HepG2 (cell line): ENCODE measurements around the gene CWF19L2. TPM values are rescaled to one million over a fixed set of nuclear protein-coding genes. Genes with fewer than 3 reads are reported as not detected.

ENCODE experiments used
- ATAC-seq: fragments of 200-7000 bp; cut with Tn5 transposase; 3 replicates; pipeline ENCODE4 v1.9.1; 2020; ENCODE audit warnings: mild to moderate bottlenecking, moderate library complexity
- BruUV-seq: library from RNA; stranded (reverse); fragments of 400-500 nt; replicated peaks from 2 replicates; lab custom pipeline; 2021; lab: Mats Ljungman, UMichigan
- CTCF ChIA-PET: fragments of 300-600 bp; formaldehyde crosslinking; extraction: SDS; loops from one replicate; lab custom pipeline; 2021; ENCODE audit warnings: low total read pairs, inconsistent platforms, low intra/inter-chr PET ratio; lab: Yijun Ruan, JAX
- POLR2A ChIA-PET: fragments of 350-600 bp; sonication (Branson Sonifier 250); formaldehyde crosslinking; loops from one replicate; lab custom pipeline; 2020; ENCODE audit warnings: antibody characterized with exemption, inconsistent platforms; lab: Yijun Ruan, JAX
- DNase-seq: peaks from one replicate; pipeline ENCODE4 v3.0.0-alpha.2; 2015; ENCODE audit warnings: low spot score
- FAIRE-seq: peaks from 3 replicates; lab custom pipeline; 2011; peaks lifted over from hg19 to GRCh38; lab: Jason Lieb, UNC
- H2AFZ ChIP-seq: one replicate; pipeline ENCODE4 v1.6.1; 2011; ENCODE audit warnings: low read length, inconsistent platforms
- H3K27ac ChIP-seq: fragments of 300-600 bp; 3 replicates; pipeline ENCODE4 v1.8.0; 2011; ENCODE audit warnings: mixed run types, mild to moderate bottlenecking, mixed read lengths, low read length, inconsistent platforms; ENCODE audit not compliant: insufficient read depth; ENCODE audit errors: extremely low read length
- H3K27me3 ChIP-seq, 2 experiments: fragments of 200-600 bp in 1 of 2; 2 replicates in 1 of 2; 3 replicates in 1 of 2; pipeline versions ENCODE4 v1.6.0 to v1.8.0; 2011; ENCODE audit warnings: low read length in 2 of 2, mild to moderate bottlenecking in 2 of 2, moderate library complexity in 2 of 2, inconsistent platforms in 1 of 2; ENCODE audit not compliant: insufficient read depth in 2 of 2, control insufficient read depth in 1 of 2
- H3K36me3 ChIP-seq, 2 experiments: fragments of 200-600 bp in 1 of 2; replicated peaks in 1 of 2; 2 replicates in 1 of 2; 3 replicates in 1 of 2; pipeline versions ENCODE4 v1.5.1 to v1.8.0; 2011; ENCODE audit warnings: low read length in 2 of 2, inconsistent platforms in 1 of 2; ENCODE audit not compliant: insufficient read depth in 2 of 2, control insufficient read depth in 1 of 2
- H3K4me1 ChIP-seq: 2 replicates; pipeline ENCODE4 v1.5.1; 2012; ENCODE audit warnings: low read length, inconsistent platforms; ENCODE audit not compliant: insufficient read depth
- H3K4me2 ChIP-seq: 2 replicates; pipeline ENCODE4 v1.6.0; 2011; ENCODE audit warnings: low read depth, low read length, inconsistent platforms
- H3K4me3 ChIP-seq, 3 experiments: fragments of 200-600 bp in 1 of 3; sonication (generic), shearing (Covaris generic) in 1 of 3; replicated peaks in 1 of 3; 2 replicates each; pipeline ENCODE4 v1.5.1; 2011 to 2016; ENCODE audit warnings: low read length in 3 of 3, inconsistent platforms in 2 of 3, low read depth in 2 of 3, mild to moderate bottlenecking in 2 of 3, control low read depth in 1 of 3, mixed read lengths in 1 of 3; ENCODE audit not compliant: insufficient read depth in 1 of 3
- H3K79me2 ChIP-seq: one replicate; pipeline ENCODE4 v1.6.1; 2011; ENCODE audit warnings: low read length, inconsistent platforms; ENCODE audit not compliant: insufficient read depth
- H3K9ac ChIP-seq: 2 replicates; pipeline ENCODE4 v1.6.0; 2011; ENCODE audit warnings: mild to moderate bottlenecking, low read depth, low read length, inconsistent platforms; ENCODE audit not compliant: insufficient read depth
- H3K9me3 ChIP-seq: 2 replicates; pipeline ENCODE4 v1.5.1; 2012; ENCODE audit warnings: mild to moderate bottlenecking, low read length
- H4K20me1 ChIP-seq: 2 replicates; pipeline ENCODE4 v1.6.0; 2011; ENCODE audit warnings: inconsistent platforms, mild to moderate bottlenecking, low read length, moderate library complexity; ENCODE audit not compliant: insufficient read depth
- PAWR ChIP-seq: sonication (generic); formaldehyde crosslinking; IDR thresholded peaks from 2 replicates; pipeline ENCODE4 v1.4.0; 2020; ENCODE audit warnings: missing genetic modification reagents, mild to moderate bottlenecking, borderline replicate concordance
- ZMYM4 ChIP-seq: sonication (generic); formaldehyde crosslinking; IDR thresholded peaks from 2 replicates; pipeline ENCODE4 v1.8.1; 2023; ENCODE audit warnings: mild to moderate bottlenecking, missing genetic modification reagents
- ZNF383 ChIP-seq: sonication (generic); formaldehyde crosslinking; IDR thresholded peaks from 2 replicates; pipeline ENCODE4 v1.4.0; 2020; ENCODE audit warnings: missing genetic modification reagents, mild to moderate bottlenecking, borderline replicate concordance
- WGBS: methylation state at CpG from one replicate; pipeline ENCODE4 v1.1.6; 2017; ENCODE audit warnings: low lambda C conversion rate; 5-methylcytosine and 5-hydroxymethylcytosine counted together
- in situ Hi-C: cut with HindIII; loops from 2 replicates; pipeline ENCODE4 v1.10.0; 2017; ENCODE audit warnings: low pct_unique_long_range_greater_than_20kb; ENCODE audit not compliant: extremely low pct_ligation_motif_present
- intact Hi-C: fragments of 100-400 bp; cut with micrococcal nuclease; formaldehyde crosslinking; loops from one replicate; pipeline ENCODE4 v1.10.0; 2022; ENCODE audit not compliant: unreplicated experiment
- polyA plus RNA-seq, 8 experiments: library from polyadenylated mRNA; depleted of rRNA in 3 of 8; stranded (reverse) in 7 of 8; unstranded in 1 of 8; fragments of >200 nt; fragmentation: Illumina TruSeq in 4 of 8; extraction: Trizol in 4 of 8; gene quantifications; 2 replicates each; pipeline versions ENCODE4 v1.2.1 to v1.2.3, GENCODE V29; 2011 to 2016; ENCODE audit warnings: low read depth in 4 of 8, missing spikeins in 1 of 8, mixed read lengths in 1 of 8; ENCODE audit not compliant: insufficient read depth in 1 of 8
- total RNA-seq, 5 experiments: library from RNA; depleted of rRNA; stranded (reverse); fragments of >200 nt; fragmentation: Illumina TruSeq; extraction: Trizol; gene quantifications; 2 replicates each; pipeline ENCODE4 v1.2.3, GENCODE V29; 2016; ENCODE audit warnings: low read depth in 1 of 5
- TF ChIP-seq, protein P1 (sequence below): sonication (generic); formaldehyde crosslinking; IDR thresholded peaks from 2 replicates; pipeline ENCODE4 v1.8.1; 2023; ENCODE audit warnings: missing genetic modification reagents, mild to moderate bottlenecking, borderline replicate concordance
- TF ChIP-seq, protein P2 (sequence below): sonication (generic); formaldehyde crosslinking; IDR thresholded peaks from 2 replicates; pipeline ENCODE4 v1.5.0; 2020; ENCODE audit warnings: missing genetic modification reagents

The CWF19L2 gene
- total and polyA plus RNA-seq, 2 of the 13 experiments (the other 11 are each of a cell fraction or from before 2014, with no cell fraction given) = 2.2 to 18.6 TPM

DNA sequence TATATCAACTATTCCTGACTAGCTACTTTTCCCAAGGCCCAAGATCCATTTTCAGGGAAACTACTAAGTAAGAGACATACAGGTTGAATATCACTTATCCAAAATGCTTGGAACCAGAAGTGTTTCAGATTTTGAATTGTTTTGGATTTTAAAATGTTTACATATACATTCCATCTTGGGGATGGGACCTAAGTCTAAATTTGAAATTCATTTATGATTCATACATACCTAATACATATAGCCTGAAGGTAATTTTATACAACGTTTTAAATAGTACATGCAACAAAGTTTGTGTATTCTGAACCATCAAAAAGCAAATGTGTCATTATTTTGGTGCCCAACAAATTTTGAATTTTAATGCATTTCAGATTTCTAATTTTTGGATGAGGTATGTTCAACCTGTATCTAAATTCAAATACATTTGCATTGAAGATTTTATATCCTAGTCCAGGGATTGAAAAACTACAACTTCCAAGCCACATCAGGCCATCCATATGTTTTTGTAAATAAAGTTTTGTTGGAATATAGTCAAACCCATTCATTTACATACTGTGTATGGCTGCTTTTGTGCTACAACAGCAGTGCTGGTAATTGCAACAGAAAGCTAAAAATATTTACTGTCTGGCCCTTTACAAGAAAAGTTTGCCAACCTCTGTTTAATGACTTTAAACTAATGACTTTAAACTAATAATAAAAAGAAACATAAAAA is 73.3 kb downstream of the CWF19L2 start:
- 89% methylated on average over 1 of the region's 1 CpG for WGBS
- H3K4me2 ChIP-seq = no peak overlapping the region
- TF ChIP-seq ZMYM4 (CRISPR knock-in tag) (no peak), ZNF383 (CRISPR knock-in tag) (no peak)
- ChIA-PET POLR2A (no interaction called here), CTCF (no interaction called here)
- H3K79me2 ChIP-seq = no peaks in the 10 kb centered on the region
- peaks cover 1 to 3% of the 10 kb centered on the region in 2 experiments; a peak in 1 of 5 replicates for H3K36me3 ChIP-seq
- no peak overlapping the region for H3K4me3 ChIP-seq
- H4K20me1 ChIP-seq = no peaks in the 10 kb centered on the region
- no TSS peak for BruUV-seq
- DNase-seq = no peak
- FAIRE-seq = no peak
- intact Hi-C loops (no loop called here), in situ Hi-C loops (no loop called here)
- H2AFZ ChIP-seq = no peak overlapping the region
- no peaks in the 10 kb centered on the region for H3K9me3 ChIP-seq
- peaks cover 19% of the 10 kb centered on the region for H3K4me1 ChIP-seq
- H3K27me3 ChIP-seq = no peaks in the 10 kb centered on the region
- H3K27ac ChIP-seq = no peak overlapping the region
- ATAC-seq = no peak
- H3K9ac ChIP-seq = no peak overlapping the region

DNA sequence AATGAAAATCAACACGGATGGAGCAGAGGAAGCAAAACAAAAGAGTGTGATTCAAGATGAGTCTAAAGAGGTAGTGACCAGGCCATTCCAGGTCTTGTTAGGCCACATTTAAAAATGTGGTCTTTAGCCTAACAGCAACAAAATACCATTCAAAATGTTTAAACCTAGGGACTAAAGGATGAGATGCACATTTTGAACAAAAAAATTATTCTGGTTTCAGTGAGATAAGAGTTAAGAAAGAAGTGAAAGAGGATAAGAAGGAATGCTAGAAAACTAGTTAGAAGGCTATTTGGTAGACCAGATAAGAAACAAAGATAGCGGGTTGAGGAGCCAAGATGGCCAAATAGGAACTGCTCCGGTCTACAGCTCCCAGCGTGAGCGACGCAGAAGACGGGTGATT is 85.2 kb downstream of the CWF19L2 start:
- H3K9me3 ChIP-seq = no peaks in the 10 kb centered on the region
- peaks cover 8% of the 10 kb centered on the region for H3K4me1 ChIP-seq
- TF ChIP-seq, protein P1, sequence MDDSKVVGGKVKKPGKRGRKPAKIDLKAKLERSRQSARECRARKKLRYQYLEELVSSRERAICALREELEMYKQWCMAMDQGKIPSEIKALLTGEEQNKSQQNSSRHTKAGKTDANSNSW (CRISPR knock-in tag) = no peak
- TF ChIP-seq, protein P2, sequence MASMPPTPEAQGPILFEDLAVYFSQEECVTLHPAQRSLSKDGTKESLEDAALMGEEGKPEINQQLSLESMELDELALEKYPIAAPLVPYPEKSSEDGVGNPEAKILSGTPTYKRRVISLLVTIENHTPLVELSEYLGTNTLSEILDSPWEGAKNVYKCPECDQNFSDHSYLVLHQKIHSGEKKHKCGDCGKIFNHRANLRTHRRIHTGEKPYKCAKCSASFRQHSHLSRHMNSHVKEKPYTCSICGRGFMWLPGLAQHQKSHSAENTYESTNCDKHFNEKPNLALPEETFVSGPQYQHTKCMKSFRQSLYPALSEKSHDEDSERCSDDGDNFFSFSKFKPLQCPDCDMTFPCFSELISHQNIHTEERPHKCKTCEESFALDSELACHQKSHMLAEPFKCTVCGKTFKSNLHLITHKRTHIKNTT (CRISPR knock-in tag) = no peak
- no peak for TF ChIP-seq PAWR (CRISPR knock-in tag)
- 95% methylated on average over 7 of the region's 7 CpGs for WGBS
- no peaks in the 10 kb centered on the region for H3K79me2 ChIP-seq
- H3K4me2 ChIP-seq = no peak overlapping the region
- no TSS peak for BruUV-seq
- in situ Hi-C loops = no loop called here
- no peak for DNase-seq
- CTCF ChIA-PET = no interaction called here
- H3K4me3 ChIP-seq = no peak overlapping the region
- H3K27me3 ChIP-seq = no peaks in the 10 kb centered on the region
- FAIRE-seq = no peak
- POLR2A ChIA-PET = no interaction called here
- no peaks in the 10 kb centered on the region for H4K20me1 ChIP-seq
- no peak overlapping the region for H3K9ac ChIP-seq
- no peak for ATAC-seq
- H3K36me3 ChIP-seq = no peaks in the 10 kb centered on the region
- no peak overlapping the region for H3K27ac ChIP-seq
- no peak overlapping the region for H2AFZ ChIP-seq
- intact Hi-C loops = no loop called here
